ENCODE data around the gene TUBA4B.

Gene TUBA4B

GRCh38 chr2:219287580-219288265 is 34.7 kb downstream of the TUBA4B start:
- Histone ChIP-seq H3K4me1 (peaks cover 5% of the 10 kb centered on the region; the same call in 1 of the 2 replicates), H3K36me3 (peaks cover 4% of the 10 kb centered on the region), H3K4me3 (ENCODE audit: low read depth, low read length) (no peak overlapping the region), H3K27me3 (no peaks in the 10 kb centered on the region), H3K9me3 (no peaks in the 10 kb centered on the region)
- TF ChIP-seq, protein P1, sequence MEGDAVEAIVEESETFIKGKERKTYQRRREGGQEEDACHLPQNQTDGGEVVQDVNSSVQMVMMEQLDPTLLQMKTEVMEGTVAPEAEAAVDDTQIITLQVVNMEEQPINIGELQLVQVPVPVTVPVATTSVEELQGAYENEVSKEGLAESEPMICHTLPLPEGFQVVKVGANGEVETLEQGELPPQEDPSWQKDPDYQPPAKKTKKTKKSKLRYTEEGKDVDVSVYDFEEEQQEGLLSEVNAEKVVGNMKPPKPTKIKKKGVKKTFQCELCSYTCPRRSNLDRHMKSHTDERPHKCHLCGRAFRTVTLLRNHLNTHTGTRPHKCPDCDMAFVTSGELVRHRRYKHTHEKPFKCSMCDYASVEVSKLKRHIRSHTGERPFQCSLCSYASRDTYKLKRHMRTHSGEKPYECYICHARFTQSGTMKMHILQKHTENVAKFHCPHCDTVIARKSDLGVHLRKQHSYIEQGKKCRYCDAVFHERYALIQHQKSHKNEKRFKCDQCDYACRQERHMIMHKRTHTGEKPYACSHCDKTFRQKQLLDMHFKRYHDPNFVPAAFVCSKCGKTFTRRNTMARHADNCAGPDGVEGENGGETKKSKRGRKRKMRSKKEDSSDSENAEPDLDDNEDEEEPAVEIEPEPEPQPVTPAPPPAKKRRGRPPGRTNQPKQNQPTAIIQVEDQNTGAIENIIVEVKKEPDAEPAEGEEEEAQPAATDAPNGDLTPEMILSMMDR (IDR thresholded peaks at IDR 0.05; ENCODE audit: low read depth, low read length): no peak
- peak; percentile 44 for DNase-seq

- Histone ChIP-seq H3K4me3 (ENCODE audit: low read depth, low read length) (no peak overlapping the region), H3K9me3 (no peaks in the 10 kb centered on the region), H3K27me3 (no peaks in the 10 kb centered on the region), H3K4me1 (peaks cover 5% of the 10 kb centered on the region; the same call in 1 of the 2 replicates), H3K36me3 (peaks cover 4% of the 10 kb centered on the region)
- DNase-seq: no peak
- TF ChIP-seq, protein P1 (IDR thresholded peaks at IDR 0.05; ENCODE audit: low read depth, low read length): no peak
These were observed 36.1 kb downstream of the TUBA4B start for GRCh38 chr2:219289195-219289536.

DNA sequence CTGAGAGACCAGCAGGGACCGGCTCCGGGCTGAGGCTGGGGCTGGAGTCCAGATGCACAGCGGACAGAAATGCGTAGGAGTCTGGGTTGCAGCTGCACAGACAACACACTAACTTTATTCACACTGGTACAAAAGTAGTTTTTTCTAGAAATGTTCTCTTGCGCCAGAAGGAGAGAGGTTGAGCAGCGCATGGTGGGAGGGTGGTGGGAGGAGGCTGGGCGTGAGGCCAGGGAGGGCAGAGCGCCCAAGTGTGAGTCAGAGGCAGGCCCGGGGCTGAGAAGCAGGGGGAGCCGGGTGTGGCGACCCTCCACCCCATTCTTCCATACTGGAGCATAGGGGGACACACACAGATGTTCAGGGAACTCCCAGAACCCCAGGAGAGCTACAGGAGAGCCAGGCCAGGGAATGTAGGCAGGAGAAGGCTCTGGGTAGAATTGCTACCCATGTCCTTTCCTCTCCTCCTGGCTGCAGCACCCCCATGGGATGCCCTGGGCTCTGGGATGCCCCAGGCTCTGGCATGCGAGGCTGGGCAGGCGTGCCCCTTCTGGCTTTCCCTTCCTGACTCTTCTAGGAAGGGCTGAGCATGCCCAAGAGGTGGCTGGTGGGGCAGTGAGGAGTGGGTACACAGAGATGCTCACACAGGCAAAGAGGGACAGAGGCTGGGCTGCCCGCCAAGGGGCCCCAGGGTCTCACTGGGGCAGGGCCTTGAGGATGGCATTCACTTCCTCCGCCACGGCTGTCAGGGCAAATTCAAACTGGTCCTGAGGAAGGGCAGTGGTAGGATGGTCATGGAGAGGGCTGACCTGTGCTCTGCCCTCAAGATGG is 36.7 kb downstream of the TUBA4B start:
- peaks cover 4% of the 10 kb centered on the region for H3K36me3 ChIP-seq
- no peaks in the 10 kb centered on the region for H3K9me3 ChIP-seq
- TF ChIP-seq, protein P1 (IDR thresholded peaks at IDR 0.05; ENCODE audit: low read depth, low read length): no peak
- no peak overlapping the region for H3K4me3 ChIP-seq (ENCODE audit: low read depth, low read length)
- no peaks in the 10 kb centered on the region for H3K27me3 ChIP-seq
- peak; percentile 46 for DNase-seq
- H3K4me1 ChIP-seq: peaks cover 5% of the 10 kb centered on the region; the same call in 1 of the 2 replicates

DNA sequence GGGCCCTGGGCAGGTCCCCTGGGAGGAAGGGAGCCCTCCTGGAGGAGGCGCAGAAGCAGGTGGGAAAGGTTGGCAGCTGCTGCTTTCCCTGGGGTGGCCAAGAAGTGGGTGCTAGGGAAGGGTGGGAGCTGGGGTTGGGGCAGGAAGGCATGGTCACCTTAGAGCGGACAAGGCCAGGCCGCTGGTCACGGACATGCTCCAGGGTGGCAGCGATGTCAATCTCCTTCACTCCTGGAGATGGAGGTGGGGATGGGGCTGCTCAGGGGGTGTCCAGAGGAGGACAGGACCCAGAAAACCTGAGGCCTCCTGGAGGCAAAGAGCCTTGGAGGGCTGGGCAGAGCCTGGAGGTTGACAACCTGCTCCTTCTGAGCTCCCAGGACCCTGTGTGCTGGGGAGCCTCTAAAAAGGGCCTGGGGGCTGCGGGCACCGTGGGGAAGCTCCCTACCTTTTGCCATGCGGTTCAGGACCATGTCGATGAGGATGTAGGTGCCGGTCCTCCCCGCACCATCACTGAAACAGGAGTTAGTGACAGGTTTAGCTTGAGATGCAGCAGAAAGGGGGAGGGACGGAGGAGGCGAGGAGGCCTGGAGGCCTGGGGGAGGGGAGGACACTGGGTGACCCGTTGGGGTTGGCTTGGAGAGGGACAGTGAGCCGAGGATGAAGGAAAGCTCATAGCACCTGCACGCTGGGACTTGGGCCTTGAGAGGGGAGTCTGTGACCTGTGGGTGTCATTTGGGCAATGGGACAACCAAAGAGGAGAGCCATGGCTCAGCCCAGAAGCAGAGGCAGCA is 37.5 kb downstream of the TUBA4B start:
- H3K36me3 ChIP-seq: peaks cover 6% of the 10 kb centered on the region
- H3K9me3 ChIP-seq: no peaks in the 10 kb centered on the region
- no peak for DNase-seq
- peaks cover 5% of the 10 kb centered on the region; the same call in 1 of the 2 replicates for H3K4me1 ChIP-seq
- H3K27me3 ChIP-seq: no peaks in the 10 kb centered on the region
- TF ChIP-seq, protein P1 (IDR thresholded peaks at IDR 0.05; ENCODE audit: low read depth, low read length): no peak
- no peak overlapping the region for H3K4me3 ChIP-seq (ENCODE audit: low read depth, low read length)

GRCh38 chr2:219291394-219291793 is 38.4 kb downstream of the TUBA4B start:
- TF ChIP-seq, protein P1 (IDR thresholded peaks at IDR 0.05; ENCODE audit: low read depth, low read length): no peak
- H3K4me3 ChIP-seq (ENCODE audit: low read depth, low read length): no peak overlapping the region

More at GRCh38 chr2:219291394-219291793, 38.4 kb downstream of the TUBA4B start:
- H3K27me3 ChIP-seq: no peaks in the 10 kb centered on the region
- no peak for DNase-seq
- H3K4me1 ChIP-seq: peaks cover 5% of the 10 kb centered on the region; the same call in 1 of the 2 replicates
- no peaks in the 10 kb centered on the region for H3K9me3 ChIP-seq
- H3K36me3 ChIP-seq: peaks cover 14% of the 10 kb centered on the region
